Measurements from ENCODE around the gene ARL16.

The ARL16 gene

DNA sequence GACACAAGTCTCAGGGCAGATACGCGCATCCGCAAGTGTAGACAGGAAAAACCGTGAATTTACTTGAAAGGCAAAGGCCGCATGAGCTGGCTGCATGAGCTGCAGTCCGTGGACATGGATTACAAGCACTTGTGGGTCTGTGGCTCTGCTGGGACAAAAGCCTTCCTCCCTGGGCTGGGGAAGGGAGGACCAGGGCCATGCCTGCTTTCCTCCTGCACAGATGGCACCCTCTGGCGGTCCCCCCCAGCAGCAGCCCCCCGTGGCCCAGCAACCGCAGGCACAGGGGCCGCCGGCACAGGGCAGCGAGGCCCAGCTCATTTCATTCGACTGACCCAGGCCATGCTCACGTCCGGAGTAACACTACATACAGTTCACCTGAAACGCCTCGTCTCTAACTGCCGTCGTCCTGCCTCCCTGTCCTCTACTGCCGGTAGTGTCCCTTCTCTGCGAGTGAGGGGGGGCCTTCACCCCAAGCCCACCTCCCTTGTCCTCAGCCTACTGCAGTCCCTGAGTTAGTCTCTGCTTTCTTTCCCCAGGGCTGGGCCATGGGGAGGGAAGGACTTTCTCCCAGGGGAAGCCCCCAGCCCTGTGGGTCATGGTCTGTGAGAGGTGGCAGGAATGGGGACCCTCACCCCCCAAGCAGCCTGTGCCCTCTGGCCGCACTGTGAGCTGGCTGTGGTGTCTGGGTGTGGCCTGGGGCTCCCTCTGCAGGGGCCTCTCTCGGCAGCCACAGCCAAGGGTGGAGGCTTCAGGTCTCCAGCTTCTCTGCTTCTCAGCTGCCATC is 17.9 kb upstream of the ARL16 start:
- H3K9ac ChIP-seq (ENCODE audit: low read length), result no peak overlapping the region
- peaks cover 66% of the 10 kb centered on the region for H3K36me3 ChIP-seq (ENCODE audit: control insufficient read depth, insufficient read depth, low read length)
- H3K4me3 ChIP-seq (ENCODE audit: low read depth, low read length), result peak overlapping the region; percentile 97
- peaks cover 14% of the 10 kb centered on the region for H3K4me1 ChIP-seq (ENCODE audit: control insufficient read depth, insufficient read depth, low read length)
- H3K9me3 ChIP-seq (ENCODE audit: control insufficient read depth, insufficient read depth, low read depth, low read length), result no peaks in the 10 kb centered on the region
- no peak overlapping the region; the same call in 1 of the 2 replicates for H3K27ac ChIP-seq (ENCODE audit: low read depth, low read length)
- no peaks in the 10 kb centered on the region for H3K27me3 ChIP-seq (ENCODE audit: control insufficient read depth, insufficient read depth, low read length)

DNA sequence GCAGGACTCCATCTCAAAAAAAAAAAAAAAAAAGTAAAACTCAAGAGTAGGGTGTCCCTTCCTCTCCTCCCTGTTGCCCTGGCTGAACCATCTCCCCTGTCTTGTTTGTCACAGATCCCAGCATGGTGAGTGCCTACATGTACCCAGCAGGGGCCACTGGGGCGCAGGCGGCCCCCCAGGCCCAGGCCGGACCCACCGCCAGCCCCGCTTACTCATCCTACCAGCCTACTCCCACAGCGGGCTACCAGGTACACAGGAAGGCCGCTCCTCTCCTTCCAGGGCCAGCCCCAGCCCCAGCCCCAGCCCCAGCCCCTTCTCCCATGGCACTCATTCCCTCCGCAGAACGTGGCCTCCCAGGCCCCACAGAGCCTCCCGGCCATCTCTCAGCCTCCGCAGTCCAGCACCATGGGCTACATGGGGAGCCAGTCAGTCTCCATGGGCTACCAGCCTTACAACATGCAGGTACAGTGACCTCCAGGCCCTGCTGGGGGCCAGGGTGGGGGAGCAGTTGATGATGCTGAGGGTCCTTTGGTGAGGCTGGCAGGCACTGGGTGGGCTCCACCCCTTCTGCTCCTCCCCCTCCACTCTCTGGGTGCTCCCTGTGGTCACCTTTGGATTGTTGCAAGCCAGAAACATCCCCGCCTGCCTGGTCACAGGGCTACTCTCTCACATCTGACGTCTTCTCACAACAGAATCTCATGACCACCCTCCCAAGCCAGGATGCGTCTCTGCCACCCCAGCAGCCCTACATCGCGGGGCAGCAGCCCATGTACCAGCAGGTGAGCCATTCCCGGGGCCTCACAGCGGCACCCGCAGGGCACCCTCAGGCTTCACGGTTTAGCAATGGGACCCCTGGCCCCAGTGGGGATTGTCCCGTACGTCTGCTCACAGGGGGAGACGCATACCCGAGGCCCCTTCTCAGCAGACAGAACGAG is 17.0 kb upstream of the ARL16 start:
- Histone ChIP-seq H3K9ac (ENCODE audit: low read length) (peak overlapping the region; percentile 7), H3K4me3 (ENCODE audit: low read depth, low read length) (no peak overlapping the region), H3K36me3 (ENCODE audit: control insufficient read depth, insufficient read depth, low read length) (peaks cover 66% of the 10 kb centered on the region), H3K27ac (ENCODE audit: low read depth, low read length) (no peak overlapping the region), H3K4me1 (ENCODE audit: control insufficient read depth, insufficient read depth, low read length) (peaks cover 14% of the 10 kb centered on the region), H3K9me3 (ENCODE audit: control insufficient read depth, insufficient read depth, low read depth, low read length) (no peaks in the 10 kb centered on the region), H3K27me3 (ENCODE audit: control insufficient read depth, insufficient read depth, low read length) (no peaks in the 10 kb centered on the region)

DNA sequence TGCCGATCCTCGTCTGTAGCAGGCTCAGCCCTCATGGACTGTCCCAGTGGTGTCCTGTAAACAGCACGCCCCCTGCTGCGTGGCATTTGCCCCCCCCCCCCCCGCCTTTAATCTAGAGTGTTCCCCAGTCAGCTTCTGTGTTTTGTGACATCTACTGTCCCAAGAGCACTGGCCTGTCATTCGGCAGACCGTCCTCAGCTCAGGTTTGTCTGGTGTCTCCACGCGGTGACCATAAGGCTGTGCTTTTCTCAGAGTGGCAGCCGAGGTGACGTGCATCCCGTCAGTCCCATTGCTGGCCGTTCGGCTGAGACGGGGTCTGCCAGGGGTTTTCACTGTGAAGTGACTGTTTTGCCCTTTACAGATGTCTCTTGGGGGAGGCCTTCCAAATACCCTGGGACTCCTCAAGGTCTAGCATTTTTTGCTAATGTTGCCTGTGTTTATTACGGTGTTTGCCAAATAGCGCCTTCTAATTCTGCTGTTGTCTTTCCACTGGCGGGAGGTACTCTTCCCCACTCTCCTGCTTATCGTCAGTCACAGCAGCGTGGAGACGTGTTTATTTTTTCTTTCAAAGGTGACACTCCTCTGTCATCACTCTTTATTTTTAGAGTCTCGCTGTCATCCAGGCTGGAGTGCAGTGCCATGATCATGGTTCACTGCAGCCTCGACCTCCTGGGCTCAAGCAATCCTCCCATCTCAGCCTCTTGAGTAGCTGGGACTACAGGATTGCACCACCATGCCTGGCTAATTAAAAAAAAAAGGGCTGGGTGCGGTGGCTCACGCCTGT is 13.9 kb upstream of the ARL16 start:
- Histone ChIP-seq H3K4me3 (ENCODE audit: low read depth, low read length) (no peak overlapping the region), H3K27ac (ENCODE audit: low read depth, low read length) (no peak overlapping the region), H3K27me3 (ENCODE audit: control insufficient read depth, insufficient read depth, low read length) (no peaks in the 10 kb centered on the region), H3K4me1 (ENCODE audit: control insufficient read depth, insufficient read depth, low read length) (peaks cover 8% of the 10 kb centered on the region), H3K36me3 (ENCODE audit: control insufficient read depth, insufficient read depth, low read length) (peaks cover 85% of the 10 kb centered on the region), H3K9ac (ENCODE audit: low read length) (no peak overlapping the region), H3K9me3 (ENCODE audit: control insufficient read depth, insufficient read depth, low read depth, low read length) (no peaks in the 10 kb centered on the region)

DNA sequence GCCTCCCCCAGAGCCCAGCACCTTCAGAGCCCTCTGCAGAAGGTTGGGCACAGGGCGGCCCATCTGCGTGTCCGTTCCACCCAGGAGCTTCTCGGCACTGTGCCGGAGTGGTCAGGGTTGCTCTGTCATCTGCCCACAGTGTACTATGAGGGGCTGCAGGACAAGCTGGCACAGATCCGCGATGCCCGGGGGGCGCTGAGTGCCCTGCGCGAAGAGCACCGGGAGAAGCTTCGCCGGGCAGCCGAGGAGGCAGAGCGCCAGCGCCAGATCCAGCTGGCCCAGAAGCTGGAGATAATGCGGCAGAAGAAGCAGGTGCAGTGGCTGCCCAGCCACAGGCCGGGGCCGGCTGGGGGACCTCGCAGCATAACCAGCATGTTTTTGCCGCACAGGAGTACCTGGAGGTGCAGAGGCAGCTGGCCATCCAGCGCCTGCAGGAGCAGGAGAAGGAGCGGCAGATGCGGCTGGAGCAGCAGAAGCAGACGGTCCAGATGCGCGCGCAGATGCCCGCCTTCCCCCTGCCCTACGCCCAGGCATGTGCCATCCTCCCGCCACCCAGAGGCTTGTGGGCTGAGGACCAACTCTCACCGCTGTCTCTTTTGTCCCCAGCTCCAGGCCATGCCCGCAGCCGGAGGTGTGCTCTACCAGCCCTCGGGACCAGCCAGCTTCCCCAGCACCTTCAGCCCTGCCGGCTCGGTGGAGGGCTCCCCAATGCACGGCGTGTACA is 12.8 kb upstream of the ARL16 start:
- no peak overlapping the region for H3K9ac ChIP-seq (ENCODE audit: low read length)
- peaks cover 86% of the 10 kb centered on the region for H3K36me3 ChIP-seq (ENCODE audit: control insufficient read depth, insufficient read depth, low read length)
- no peaks in the 10 kb centered on the region for H3K9me3 ChIP-seq (ENCODE audit: control insufficient read depth, insufficient read depth, low read depth, low read length)
- H3K27ac ChIP-seq (ENCODE audit: low read depth, low read length), result no peak overlapping the region
- H3K4me3 ChIP-seq (ENCODE audit: low read depth, low read length), result no peak overlapping the region
- H3K4me1 ChIP-seq (ENCODE audit: control insufficient read depth, insufficient read depth, low read length), result peaks cover under 1% of the 10 kb centered on the region
- H3K27me3 ChIP-seq (ENCODE audit: control insufficient read depth, insufficient read depth, low read length), result no peaks in the 10 kb centered on the region

DNA sequence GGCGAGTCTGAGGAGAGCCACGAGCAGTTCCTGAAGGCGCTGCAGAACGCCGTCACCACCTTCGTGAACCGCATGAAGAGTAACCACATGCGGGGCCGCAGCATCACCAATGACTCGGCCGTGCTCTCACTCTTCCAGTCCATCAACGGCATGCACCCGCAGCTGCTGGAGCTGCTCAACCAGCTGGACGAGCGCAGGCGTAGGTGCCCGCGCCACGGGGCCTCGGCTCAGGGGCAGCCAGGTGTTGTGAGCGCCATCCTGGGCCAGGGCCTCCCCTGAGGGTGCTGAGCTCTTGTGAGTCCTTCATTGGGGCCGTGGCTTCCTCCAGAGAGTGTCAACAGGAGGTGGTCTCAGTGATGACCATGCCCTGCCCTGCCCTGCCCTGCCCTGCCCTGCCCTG is 12.2 kb upstream of the ARL16 start:
- Histone ChIP-seq H3K9me3 (ENCODE audit: control insufficient read depth, insufficient read depth, low read depth, low read length) (no peaks in the 10 kb centered on the region), H3K27me3 (ENCODE audit: control insufficient read depth, insufficient read depth, low read length) (no peaks in the 10 kb centered on the region), H3K36me3 (ENCODE audit: control insufficient read depth, insufficient read depth, low read length) (peaks cover 86% of the 10 kb centered on the region), H3K9ac (ENCODE audit: low read length) (no peak overlapping the region), H3K27ac (ENCODE audit: low read depth, low read length) (no peak overlapping the region), H3K4me1 (ENCODE audit: control insufficient read depth, insufficient read depth, low read length) (no peaks in the 10 kb centered on the region), H3K4me3 (ENCODE audit: low read depth, low read length) (no peak overlapping the region)

GRCh38 chr17:81695211-81695610 is 11.6 kb upstream of the ARL16 start:
- H3K27ac ChIP-seq (ENCODE audit: low read depth, low read length), result no peak overlapping the region
- no peaks in the 10 kb centered on the region for H3K9me3 ChIP-seq (ENCODE audit: control insufficient read depth, insufficient read depth, low read depth, low read length)
- no peaks in the 10 kb centered on the region for H3K4me1 ChIP-seq (ENCODE audit: control insufficient read depth, insufficient read depth, low read length)
- no peaks in the 10 kb centered on the region for H3K27me3 ChIP-seq (ENCODE audit: control insufficient read depth, insufficient read depth, low read length)
- H3K36me3 ChIP-seq (ENCODE audit: control insufficient read depth, insufficient read depth, low read length), result peaks cover 89% of the 10 kb centered on the region
- no peak overlapping the region for H3K9ac ChIP-seq (ENCODE audit: low read length)
- H3K4me3 ChIP-seq (ENCODE audit: low read depth, low read length), result no peak overlapping the region

- Histone ChIP-seq H3K9me3 (ENCODE audit: control insufficient read depth, insufficient read depth, low read depth, low read length) (no peaks in the 10 kb centered on the region), H3K9ac (ENCODE audit: low read length) (no peak overlapping the region), H3K4me1 (ENCODE audit: control insufficient read depth, insufficient read depth, low read length) (no peaks in the 10 kb centered on the region), H3K27ac (ENCODE audit: low read depth, low read length) (no peak overlapping the region), H3K4me3 (ENCODE audit: low read depth, low read length) (no peak overlapping the region), H3K27me3 (ENCODE audit: control insufficient read depth, insufficient read depth, low read length) (no peaks in the 10 kb centered on the region), H3K36me3 (ENCODE audit: control insufficient read depth, insufficient read depth, low read length) (peaks cover 93% of the 10 kb centered on the region)
Measured at GRCh38 chr17:81694810-81695209, 11.2 kb upstream of the ARL16 start.

DNA sequence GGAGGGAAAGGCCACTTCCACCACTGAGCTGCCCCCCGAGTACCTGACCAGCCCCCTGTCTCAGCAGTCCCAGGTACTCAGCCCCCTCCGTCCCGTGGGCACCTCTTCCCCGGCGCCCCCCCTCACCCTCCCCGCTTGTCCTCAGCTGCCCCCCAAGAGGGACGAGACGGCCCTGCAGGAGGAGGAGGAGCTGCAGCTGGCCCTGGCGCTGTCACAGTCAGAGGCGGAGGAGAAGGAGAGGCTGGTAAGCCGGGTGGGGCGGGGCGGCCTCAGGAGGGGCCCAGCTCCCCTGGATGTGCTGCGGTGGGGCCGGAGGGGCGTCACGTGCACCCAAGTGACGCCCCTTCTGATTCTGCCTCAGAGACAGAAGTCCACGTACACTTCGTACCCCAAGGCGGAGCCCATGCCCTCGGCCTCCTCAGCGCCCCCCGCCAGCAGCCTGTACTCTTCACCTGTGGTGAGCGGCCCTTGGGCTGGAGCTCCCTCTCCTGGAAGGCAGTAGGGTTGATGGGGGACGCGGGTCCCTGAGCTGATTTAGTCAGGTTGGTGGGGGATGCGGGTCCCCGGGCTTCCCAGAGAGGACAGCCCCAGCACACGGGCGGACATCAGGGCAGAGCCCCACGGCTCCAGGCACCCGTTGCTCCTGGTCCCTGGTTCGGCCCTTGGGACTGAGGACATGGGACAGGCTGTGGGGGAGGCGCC is 10.1 kb upstream of the ARL16 start:
- Histone ChIP-seq H3K9ac (ENCODE audit: low read length) (no peak overlapping the region), H3K9me3 (ENCODE audit: control insufficient read depth, insufficient read depth, low read depth, low read length) (no peaks in the 10 kb centered on the region), H3K4me1 (ENCODE audit: control insufficient read depth, insufficient read depth, low read length) (no peaks in the 10 kb centered on the region), H3K27me3 (ENCODE audit: control insufficient read depth, insufficient read depth, low read length) (no peaks in the 10 kb centered on the region), H3K27ac (ENCODE audit: low read depth, low read length) (no peak overlapping the region), H3K4me3 (ENCODE audit: low read depth, low read length) (no peak overlapping the region), H3K36me3 (ENCODE audit: control insufficient read depth, insufficient read depth, low read length) (peaks cover 97% of the 10 kb centered on the region)

DNA sequence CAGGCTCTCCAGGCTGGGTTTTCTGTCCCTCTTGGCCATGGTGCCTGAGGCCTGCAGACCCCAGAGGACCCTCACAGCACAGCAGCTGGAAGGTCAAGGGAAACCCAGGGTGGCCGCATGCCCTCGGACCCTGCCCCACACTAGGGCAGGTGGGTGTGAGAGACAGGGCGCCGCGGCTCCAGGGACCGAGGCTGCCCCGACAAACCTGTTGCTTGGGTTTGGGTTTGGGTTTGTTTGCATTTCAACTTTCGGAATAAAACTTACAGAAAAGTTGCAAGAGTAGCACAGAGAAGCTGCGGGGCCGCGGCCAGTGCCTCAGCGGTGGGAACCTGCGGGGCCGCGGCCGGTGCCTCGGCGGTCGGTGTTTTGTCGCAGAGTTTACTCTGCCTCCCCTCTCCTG is 8.0 kb upstream of the ARL16 start:
- Histone ChIP-seq H3K4me1 (ENCODE audit: control insufficient read depth, insufficient read depth, low read length) (no peaks in the 10 kb centered on the region), H3K27ac (ENCODE audit: low read depth, low read length) (no peak overlapping the region), H3K27me3 (ENCODE audit: control insufficient read depth, insufficient read depth, low read length) (no peaks in the 10 kb centered on the region), H3K36me3 (ENCODE audit: control insufficient read depth, insufficient read depth, low read length) (peaks cover 98% of the 10 kb centered on the region), H3K4me3 (ENCODE audit: low read depth, low read length) (no peak overlapping the region), H3K9me3 (ENCODE audit: control insufficient read depth, insufficient read depth, low read depth, low read length) (no peaks in the 10 kb centered on the region), H3K9ac (ENCODE audit: low read length) (no peak overlapping the region)

GRCh38 chr17:81691196-81691595 is 7.6 kb upstream of the ARL16 start:
- Histone ChIP-seq H3K9me3 (ENCODE audit: control insufficient read depth, insufficient read depth, low read depth, low read length) (no peaks in the 10 kb centered on the region), H3K4me1 (ENCODE audit: control insufficient read depth, insufficient read depth, low read length) (no peaks in the 10 kb centered on the region), H3K4me3 (ENCODE audit: low read depth, low read length) (no peak overlapping the region), H3K27me3 (ENCODE audit: control insufficient read depth, insufficient read depth, low read length) (no peaks in the 10 kb centered on the region), H3K36me3 (ENCODE audit: control insufficient read depth, insufficient read depth, low read length) (peaks cover 98% of the 10 kb centered on the region), H3K27ac (ENCODE audit: low read depth, low read length) (no peak overlapping the region), H3K9ac (ENCODE audit: low read length) (no peak overlapping the region)
